ENCODE data around the gene SCAMP2.

The SCAMP2 gene

DNA sequence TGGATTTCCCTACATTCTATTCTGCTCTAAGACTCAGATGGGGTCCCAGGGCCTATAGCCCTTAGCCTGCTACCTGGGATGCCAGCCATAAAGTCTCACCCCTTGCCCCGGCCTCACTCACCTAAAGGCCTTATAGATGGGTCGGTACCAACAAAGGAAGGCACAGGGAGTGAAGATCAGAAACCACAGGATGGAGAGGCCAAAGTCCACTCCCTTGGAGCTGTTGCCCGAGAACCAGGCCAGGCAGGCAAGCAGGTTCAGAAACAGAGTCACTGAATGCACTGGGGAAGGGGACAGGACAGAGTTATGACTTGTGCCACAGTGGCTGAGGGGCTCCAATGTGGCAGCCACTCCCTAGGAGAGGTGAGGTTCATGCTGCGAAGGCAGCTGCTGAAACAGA is 22.8 kb downstream of the SCAMP2 start:
- DNase-seq (ENCODE audit: low read depth) = no peak
- H3K4me3 ChIP-seq (ENCODE audit: low read length) = no peak overlapping the region
- TF ChIP-seq CTCF (conservative IDR thresholded peaks at IDR 0.05; ENCODE audit: low read length) = no peak

DNA sequence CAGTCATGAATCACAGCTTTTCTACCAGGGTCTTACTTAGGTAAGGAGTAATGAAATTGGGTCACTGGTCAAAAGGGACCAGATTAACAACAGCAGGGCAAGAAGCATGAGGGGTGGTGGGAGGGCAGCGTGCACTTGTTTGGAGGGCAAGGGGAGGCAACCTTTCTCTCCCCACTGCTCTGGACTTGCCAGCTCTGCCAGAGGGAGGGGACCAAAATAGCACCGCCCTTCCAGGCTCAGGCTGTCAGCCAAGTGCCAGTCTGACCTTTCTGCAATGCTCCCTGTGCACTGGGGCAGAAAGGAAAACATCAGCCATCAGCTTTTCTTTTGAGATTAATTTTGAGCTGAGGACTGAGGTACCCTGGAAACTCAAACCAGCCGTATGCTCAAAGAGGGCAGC is 25.7 kb downstream of the SCAMP2 start:
- H3K4me3 ChIP-seq (ENCODE audit: low read length) = no peak overlapping the region
- TF ChIP-seq CTCF (conservative IDR thresholded peaks at IDR 0.05; ENCODE audit: low read length) = no peak
- no peak for DNase-seq (ENCODE audit: low read depth)

DNA sequence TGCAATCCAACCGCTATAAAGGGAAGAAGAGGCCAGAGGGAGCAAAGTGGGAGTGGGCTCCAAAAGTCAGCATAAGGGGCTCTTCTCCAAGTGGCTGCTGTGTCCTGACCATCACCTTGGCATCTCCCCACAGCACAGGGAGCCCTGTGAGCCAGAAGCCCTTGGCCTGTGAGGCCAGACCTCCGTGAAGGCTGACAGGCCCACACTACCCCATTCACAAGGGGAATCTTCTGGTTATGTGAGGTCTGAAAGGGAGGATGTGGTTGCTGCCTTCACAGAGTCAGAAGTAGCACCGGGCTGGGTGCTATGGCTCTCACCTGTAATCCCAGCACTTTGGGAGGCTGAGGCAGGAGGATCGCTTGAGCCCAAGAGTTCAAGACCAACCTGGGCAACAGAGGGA is 27.6 kb downstream of the SCAMP2 start:
- no peak overlapping the region for H3K4me3 ChIP-seq (ENCODE audit: low read length)
- no peak for DNase-seq (ENCODE audit: low read depth)
- no peak for TF ChIP-seq CTCF (conservative IDR thresholded peaks at IDR 0.05; ENCODE audit: low read length)

DNA sequence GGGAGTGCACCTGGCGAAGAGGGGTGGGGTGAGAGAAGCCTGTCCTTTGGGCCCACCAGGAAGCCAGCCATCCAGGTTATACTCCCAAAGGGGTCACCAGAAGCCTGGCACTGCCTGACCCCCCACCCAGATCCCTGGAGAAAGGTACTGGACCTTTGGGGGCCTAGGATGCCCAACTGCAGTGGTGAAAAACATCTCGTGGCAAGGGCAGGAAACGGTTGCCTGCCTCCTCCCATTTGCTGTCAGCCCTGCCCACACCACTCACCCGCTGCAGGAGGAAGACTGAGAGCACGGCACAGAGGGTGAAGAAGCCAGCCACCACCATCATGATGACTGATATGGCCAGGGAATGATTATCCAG is 28.0 kb downstream of the SCAMP2 start:
- no peak for TF ChIP-seq CTCF (conservative IDR thresholded peaks at IDR 0.05; ENCODE audit: low read length)
- no peak overlapping the region for H3K4me3 ChIP-seq (ENCODE audit: low read length)
- DNase-seq (ENCODE audit: low read depth) = no peak

DNA sequence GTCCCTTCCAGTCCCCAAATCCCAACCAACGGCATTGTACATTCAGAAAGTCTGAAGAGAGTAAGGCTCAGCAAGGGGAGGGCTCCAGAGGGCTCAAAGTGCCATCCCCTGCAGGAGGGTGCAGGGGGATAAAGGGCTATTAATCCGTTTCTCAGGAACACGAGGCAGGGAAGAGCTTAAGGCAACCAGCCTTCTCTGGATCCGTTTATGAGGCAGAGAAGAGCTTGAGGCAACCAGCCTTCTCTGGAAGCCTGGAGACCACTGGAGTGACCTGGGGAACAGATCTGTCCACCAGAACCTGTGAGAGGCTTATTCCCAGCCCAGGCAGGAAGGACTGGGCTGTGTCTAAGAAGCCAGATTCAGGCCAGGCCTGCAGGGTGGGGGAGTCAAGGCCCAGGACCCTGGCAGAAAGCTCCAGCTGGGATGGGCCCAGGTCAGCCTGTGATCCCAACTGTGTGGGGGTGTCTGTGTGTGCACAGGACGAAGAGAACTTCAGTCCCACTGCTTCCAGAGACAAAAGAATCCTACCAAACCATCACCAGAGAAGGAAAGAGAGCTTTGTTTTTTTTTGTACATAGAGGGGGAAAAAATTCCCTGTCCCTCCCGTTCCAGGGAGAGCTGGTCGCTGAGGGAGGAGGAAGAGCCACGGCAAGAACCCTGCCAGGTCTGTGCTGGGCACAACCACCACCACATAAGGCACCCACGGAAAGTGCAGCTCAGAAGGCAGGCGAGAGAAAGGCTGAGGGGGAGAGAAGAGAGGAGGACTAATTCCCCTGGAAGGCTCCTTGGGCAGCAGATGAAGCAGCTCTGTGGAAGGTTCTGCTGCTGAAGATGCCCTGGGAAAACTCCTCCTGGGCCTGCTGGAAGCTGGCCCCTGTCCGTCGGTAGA is 28.6 kb downstream of the SCAMP2 start:
- no peak for TF ChIP-seq CTCF (conservative IDR thresholded peaks at IDR 0.05; ENCODE audit: low read length)
- DNase-seq (ENCODE audit: low read depth) = no peak
- no peak overlapping the region for H3K4me3 ChIP-seq (ENCODE audit: low read length)

DNA sequence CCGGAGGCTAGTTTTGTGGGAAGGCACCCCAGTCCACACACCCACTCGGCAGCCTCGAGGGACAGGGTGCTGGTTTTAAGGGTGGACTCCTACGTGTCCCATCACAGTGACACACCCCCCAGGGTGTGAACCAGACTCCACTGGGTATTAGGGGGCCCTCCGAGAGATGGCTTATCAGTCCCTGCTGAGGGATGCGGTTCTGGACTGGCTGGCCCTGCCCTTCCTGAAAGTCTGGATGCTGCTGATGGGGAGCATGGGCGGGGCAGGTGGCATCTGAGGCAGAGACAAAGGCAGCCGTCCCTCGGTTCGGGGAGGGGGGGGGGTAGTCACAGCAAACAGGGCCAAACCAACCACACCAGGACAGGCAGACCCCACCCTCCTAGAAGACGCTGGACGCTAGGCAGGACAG is 29.3 kb downstream of the SCAMP2 start:
- no peak for TF ChIP-seq CTCF (conservative IDR thresholded peaks at IDR 0.05; ENCODE audit: low read length)

GRCh38 chr15:74843445-74843828 is 29.7 kb downstream of the SCAMP2 start:
- no peak for DNase-seq (ENCODE audit: low read depth)
- H3K4me3 ChIP-seq (ENCODE audit: low read length) = peak overlapping the region; percentile 45
- TF ChIP-seq CTCF (conservative IDR thresholded peaks at IDR 0.05; ENCODE audit: low read length) = no peak

More for the DNA sequence above, 29.3 kb downstream of the SCAMP2 start:
- DNase-seq (ENCODE audit: low read depth) = no peak
- H3K4me3 ChIP-seq (ENCODE audit: low read length) = no peak overlapping the region
